T-helper 2 cell treated with Interferon-gamma antibody and Interleukin-4, amounts not matched to agents 5 μg/mL and 100 μg/mL, for 36 hours (primary cell): ENCODE results near the gene EMC7.

Experiments used
- DNase-seq: peaks from one replicate; pipeline ENCODE4 v3.0.0; 2021; ENCODE audit warnings: low spot score
- H3K27ac Mint-ChIP-seq: one replicate; pipeline ENCODE4 v1.8.0; 2021; ENCODE audit warnings: mild to moderate bottlenecking, mixed read lengths
- H3K27me3 Mint-ChIP-seq: one replicate; pipeline ENCODE4 v1.8.0; 2021; ENCODE audit warnings: low read depth, mixed read lengths
- H3K36me3 Mint-ChIP-seq: one replicate; pipeline ENCODE4 v1.8.0; 2021; ENCODE audit warnings: low read depth, mixed read lengths
- H3K4me1 Mint-ChIP-seq: one replicate; pipeline ENCODE4 v1.8.0; 2021; ENCODE audit warnings: low read depth, mixed read lengths
- H3K4me3 Mint-ChIP-seq: one replicate; pipeline ENCODE4 v1.8.0; 2022; ENCODE audit warnings: mild to moderate bottlenecking, moderate library complexity, mixed read lengths
- H3K9me3 Mint-ChIP-seq: one replicate; pipeline ENCODE4 v1.8.0; 2021; ENCODE audit warnings: mixed read lengths

The EMC7 gene

GRCh38 chr15:34038871-34039789 is 62.5 kb downstream of the EMC7 start, which contains the start of gene AVEN:
TSS of gene AVEN (minus strand) at chr15:34039204. CDS start at chr15:34039046, 158 bp downstream.
- H3K27ac Mint-ChIP-seq = peak within 1 kb of the TSS; percentile 94

GRCh38 chr15:34038023-34038870 is 63.4 kb downstream of the EMC7 start:
- DNase-seq = peak; percentile 69
- H3K27me3 Mint-ChIP-seq = no peaks in the 10 kb centered on the region
- no peaks in the 10 kb centered on the region for H3K9me3 Mint-ChIP-seq
- peak overlapping the region; percentile 94 for H3K27ac Mint-ChIP-seq
- H3K36me3 Mint-ChIP-seq = no peaks in the 10 kb centered on the region
- H3K4me1 Mint-ChIP-seq = peaks cover 21% of the 10 kb centered on the region
- H3K4me3 Mint-ChIP-seq = peak overlapping the region; percentile 89

More at GRCh38 chr15:34038871-34039789, 62.5 kb downstream of the EMC7 start, which contains the start of gene AVEN:
- DNase-seq = peak; percentile 68
- no peaks in the 10 kb centered on the region for H3K36me3 Mint-ChIP-seq
- no peaks in the 10 kb centered on the region for H3K9me3 Mint-ChIP-seq
- peaks cover 25% of the 10 kb centered on the region for H3K4me1 Mint-ChIP-seq
- no peaks in the 10 kb centered on the region for H3K27me3 Mint-ChIP-seq
- H3K4me3 Mint-ChIP-seq = peak within 1 kb of the TSS; percentile 89
